NCI-H2196 treated with DMSO at 0.1 percent for 48 hours (cell line): Measurements from ENCODE around the gene PTBP3.
A peak's percentile ranks its signal among the peaks of the same experiment; 100 is the strongest.

Experiments used
- DNase-seq: peaks from one replicate; lab custom pipeline; 2025; ENCODE audit not compliant: unreplicated experiment; lab: John Stamatoyannopoulos, UW

PTBP3 gene

DNA sequence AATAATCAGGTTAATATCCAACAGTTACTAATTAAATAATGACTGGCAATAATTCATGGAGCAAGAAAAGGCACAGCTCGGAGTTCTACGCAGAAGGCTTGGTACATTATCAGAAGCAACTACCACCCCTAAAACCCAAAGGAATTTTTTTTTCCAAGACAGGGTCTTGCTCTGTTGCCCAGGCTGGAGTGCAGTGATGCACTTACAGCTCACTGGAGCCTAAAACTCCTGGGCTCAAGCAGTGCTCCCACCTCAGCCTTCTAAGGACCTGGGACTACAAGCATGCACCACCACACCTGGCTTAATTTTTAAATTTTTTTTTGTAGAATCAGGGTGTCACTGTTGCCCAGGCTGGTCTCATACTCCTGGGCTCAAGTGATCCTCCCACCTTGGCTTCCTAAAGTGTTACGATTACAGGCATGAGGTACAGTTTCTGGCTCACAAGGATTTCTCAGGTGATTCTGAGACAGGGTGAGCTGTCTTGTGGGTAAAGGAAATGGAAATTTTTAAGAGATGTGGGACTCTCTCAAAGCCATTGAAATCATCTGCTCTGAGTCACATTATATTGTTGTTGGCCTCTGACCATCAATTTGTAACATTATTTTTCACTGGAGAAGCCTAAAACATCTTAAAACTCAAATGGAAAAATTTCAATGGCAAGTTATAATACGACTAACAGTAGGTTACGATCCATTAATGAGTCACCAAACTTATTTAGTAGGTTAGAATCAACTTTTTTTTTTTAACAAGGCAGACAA lies 26.8 kb upstream of the PTBP3 start:
- no peak for DNase-seq

DNA sequence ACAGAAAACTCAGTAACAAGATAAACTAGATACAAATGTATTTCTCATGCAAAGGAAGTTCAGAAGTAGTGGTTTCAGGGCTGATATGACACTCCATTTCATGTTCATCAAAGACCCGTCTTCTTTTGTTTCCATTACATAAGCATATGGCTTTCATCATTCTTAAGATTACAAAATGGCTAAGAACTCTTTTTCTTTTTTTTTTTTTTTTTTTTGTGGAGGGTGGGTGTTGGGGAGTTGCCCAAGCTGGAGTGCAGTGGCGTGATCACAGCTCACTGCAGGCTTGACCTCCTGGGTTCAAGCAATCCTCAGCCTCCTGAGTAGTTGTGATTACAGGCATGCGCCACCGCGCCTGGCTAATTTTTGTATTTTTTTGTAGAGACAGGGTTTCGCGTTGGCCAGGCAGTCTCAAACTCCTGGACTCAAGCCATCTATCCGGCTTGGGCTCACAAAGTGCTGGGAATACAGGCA lies 22.0 kb upstream of the PTBP3 start:
- DNase-seq = no peak

DNA sequence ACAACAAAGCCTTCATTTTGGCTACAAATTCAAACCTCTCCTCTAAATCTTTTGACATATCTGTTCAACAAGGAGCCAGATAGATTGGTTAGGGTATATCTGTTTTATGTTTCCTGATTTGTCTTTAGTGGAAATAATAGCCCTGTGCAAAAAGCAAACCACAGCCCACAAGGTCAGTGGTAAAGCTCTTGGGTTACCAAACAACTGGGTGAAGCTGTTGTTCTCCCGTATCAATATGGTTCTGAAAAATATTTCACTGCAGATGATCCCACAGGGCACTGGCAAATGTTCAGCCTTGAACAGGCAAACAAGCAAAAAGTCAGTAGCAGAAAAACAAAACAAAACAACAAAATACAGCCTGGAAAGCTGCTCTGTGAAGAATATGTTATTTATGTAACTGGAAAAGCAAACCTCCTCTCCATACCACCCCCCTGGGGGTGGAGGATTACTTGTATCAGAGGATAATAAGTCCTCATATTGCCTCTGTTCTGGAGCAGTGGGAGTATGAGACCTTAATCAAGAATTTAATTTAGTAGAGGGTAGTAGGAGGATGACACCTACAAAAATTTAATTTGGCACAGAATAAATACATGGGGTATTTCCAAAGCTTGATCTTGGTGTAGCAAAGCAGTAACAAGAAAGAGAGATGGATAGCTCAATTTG lies 20.8 kb upstream of the PTBP3 start:
- no peak for DNase-seq

DNA sequence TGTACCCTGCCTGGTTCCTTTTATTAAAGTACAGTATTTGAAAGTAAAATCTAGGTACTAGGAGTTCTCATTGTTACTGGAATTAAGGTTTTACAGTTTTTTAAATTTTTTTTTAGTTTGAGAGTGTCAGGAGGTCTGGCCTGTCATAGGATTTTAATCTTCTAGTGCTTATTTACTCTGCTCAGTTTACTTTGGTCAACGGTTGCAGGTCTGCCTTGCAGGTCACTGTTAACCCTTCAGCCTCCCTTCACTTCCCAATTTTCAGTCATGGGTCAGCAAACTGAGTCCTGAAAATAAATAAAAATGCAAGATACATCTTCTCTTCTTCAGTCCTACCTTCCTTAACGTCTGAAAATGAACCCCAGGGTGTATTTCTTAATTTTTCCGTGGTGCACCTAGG lies 18.8 kb upstream of the PTBP3 start:
- DNase-seq = no peak

DNA sequence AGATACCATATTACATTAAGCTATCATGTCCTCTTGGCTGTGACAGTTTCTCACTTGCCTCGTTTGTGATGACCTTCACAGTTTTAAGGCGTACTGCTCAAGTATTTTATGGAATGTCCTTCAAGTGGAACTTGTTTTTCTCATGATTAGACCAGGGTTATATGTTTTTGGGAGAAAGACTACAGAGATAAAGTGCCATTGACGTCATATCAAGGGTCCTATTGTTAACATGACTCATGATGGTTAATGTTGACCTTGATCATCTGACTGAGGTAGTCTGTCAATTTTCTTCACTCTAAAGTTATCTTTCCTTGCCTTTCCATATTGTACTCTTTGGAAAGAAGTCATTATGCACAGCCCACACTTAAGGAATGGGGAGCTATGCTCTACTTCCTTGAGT lies 17.8 kb upstream of the PTBP3 start:
- DNase-seq = no peak

DNA sequence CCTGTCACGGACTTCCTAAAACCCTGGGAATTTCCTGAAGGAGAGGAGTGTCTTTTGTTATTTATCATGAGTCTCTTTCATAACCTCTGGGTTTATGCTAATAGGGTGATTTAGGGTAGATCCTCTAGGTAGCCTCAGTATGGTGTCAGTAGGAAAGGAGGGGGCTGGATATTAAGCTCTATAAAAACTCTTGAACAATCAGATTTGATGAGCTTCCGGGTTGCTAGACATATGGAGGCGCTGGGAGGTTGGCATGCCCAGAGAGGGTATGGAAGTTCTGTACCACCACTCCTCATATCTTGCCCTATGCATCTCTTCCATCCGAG lies 15.6 kb upstream of the PTBP3 start:
- DNase-seq = no peak

DNA sequence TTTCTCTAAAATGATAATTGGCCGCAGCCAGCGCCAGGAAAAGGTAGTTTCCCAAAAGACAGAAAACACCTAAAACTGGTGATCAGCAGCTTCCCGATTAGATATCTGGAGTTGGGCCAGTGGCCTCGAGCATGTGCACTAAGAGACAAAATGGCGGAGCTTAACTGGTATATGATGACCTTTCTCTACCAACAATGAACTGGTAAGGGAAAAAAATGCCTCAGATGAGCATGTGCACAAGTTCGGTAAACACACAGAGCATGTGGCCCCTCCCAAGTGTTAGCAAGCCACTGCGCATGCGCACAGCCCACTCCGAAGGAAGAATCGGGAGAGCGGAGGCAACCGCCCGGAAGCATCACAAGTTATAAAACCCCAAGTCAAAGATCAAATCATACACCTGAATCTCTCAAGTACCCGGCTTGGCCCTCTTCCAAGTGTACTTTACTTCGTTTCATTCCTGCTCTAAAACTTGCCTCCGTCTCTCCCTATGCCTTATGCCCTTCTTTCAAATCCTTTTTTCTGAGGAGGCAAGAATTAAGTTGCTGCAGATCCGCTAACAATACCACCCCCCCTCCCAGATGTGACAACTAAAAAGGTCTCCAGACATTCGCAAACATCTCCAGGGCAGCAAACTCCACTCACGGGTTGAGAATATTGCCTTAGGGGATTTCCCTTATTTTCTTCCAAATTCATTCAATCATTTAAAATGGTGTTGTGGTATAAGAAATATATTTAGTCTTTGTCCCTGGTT lies 15.0 kb upstream of the PTBP3 start:
- DNase-seq = no peak

DNA sequence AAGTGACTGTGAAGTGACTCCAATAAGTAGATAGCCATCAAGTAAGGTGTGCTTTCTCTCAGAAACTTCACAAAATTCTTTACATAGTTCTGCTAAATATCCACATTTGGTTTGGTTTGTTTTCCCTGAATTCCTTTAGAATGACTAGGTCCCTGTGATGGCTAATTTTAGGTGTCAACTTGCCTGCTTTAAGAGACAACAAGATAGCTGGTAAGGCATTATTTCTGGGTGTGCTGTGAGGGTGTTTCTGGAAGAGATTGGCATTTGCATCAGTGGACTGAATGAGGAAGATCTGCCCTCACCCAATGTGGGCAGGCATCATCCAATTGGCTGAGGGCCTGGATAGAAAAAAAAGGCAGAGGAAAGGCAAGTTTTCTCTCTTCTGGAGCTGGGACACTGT lies 8.3 kb upstream of the PTBP3 start:
- DNase-seq = no peak

DNA sequence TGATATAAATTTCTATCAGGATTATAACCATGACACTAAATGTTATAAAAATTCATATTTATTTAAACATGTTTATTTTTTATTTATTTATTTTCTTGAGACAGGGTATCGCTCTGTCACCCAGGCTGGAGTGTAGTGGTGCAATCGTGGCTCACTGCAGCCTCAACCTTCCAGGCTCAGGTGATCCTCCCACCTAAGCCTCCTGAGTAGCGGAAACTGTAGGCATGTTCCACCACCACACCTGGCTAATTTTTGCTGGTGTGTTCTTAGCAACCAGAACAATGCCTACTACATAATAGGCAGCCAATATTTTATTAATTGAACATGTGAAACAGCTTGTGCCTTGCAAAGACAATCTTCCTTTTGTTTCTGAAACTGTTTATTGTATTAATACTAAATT lies 6.5 kb upstream of the PTBP3 start:
- DNase-seq = no peak

DNA sequence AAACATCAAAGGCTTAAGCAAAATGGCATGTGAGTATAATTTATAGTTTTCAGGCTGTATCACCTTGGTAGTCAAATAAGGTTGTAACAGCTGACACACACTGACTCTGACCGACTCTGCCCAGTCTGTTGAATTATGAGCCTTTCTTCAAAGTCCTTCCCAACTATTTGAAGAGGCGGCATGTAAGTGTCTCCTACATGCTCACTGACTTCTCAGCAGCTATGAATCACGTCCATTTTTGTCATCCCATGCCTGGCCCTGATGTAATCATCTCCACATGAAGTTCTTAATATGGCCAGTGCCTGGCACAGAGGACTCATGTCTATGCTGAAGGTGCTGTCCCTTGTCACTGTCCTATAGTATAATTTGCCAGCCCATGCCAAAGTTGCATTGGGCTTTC lies 5.1 kb upstream of the PTBP3 start:
- no peak for DNase-seq

DNA sequence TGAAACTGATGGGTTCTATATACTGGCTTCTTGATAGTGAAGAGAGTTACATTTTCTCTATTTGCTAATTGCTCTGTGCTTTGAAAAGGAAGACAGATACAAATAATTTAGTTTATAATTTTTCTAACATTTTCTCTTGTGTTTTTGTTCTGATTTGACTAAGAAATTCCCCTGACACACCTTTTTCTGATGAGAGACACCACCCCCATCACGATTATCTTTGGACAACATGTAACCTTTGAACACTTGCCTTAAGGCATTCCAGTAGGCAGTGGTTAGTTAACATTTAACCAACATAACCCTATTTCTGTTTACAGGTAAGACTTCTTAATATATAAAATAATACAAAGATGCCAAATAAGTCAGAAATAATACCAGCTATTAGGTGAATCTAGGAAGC lies 4.1 kb upstream of the PTBP3 start:
- no peak for DNase-seq

DNA sequence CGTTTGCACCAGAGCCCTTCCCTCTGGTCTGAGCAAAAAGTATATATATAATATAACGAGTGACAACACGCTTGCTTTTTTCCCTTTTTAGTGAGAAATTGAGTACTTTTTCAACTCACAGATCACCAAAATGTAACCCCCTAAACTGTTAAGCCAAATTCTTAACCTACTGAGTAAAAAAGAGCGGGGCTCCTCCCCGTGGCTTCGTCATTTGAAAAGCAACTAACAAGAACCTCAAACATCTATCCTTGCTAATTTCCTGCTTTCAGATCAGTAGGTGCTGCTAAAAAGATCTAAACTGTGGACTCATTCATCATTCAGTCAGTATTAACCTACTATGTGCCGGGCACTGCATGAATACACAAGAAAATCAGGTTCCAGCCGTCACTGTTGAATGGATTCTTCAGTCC lies 1.0 kb upstream of the PTBP3 start:
- DNase-seq = no peak

DNA sequence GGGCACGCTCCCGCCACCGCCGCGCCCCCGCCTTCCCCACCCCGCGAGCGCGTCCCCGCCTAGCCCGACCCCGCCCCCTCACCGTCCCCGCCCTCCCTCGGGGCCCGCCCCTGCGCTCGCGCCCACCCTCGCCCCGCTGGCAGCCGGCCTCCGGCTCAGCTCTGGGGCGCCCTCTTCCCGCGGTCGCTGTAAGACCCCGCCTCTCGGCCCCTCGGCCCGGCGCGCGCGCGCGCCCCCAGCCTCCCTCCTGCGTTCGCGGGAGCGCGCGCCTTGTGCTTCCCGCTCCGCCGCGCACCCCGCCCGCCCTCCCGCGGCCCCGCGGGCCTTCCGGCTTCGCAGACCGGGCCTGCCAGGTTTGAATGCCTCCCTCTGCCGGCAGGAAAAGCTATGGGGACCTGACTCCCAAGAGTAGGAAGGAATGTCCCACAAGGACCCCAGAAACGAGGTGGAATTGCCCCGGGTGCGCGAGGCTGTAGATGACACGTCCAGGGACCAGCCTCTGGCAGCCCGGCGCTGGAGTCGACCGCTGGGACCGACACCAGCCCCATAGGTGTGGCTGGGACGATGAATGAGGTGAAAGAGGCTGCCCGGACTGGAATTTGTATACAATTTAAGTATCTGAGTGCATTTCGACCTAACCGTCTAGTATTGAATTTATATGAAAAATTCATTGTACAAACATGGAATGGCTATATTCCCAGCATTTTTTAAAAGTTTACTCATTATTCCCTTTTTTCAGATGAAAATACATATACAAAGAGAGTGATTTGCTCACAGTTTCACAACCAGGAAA lies 416 bp upstream of the PTBP3 start:
- peak; percentile 91 for DNase-seq

DNA sequence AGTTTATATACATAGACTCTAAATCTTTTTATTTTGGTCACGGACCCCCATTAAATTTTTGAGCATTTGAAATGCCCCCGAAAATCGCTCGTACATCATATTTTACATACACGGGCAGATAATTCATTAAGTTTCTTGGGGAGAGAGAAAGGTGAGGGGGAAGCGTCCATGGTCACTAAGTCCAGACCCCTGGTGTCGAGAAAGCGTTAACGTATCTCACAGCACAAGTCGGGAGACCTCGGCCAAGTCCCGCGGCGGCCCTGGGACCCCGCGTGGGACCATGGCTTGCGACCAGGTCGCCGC lies 794 bp downstream of the PTBP3 start:
- no peak for DNase-seq

DNA sequence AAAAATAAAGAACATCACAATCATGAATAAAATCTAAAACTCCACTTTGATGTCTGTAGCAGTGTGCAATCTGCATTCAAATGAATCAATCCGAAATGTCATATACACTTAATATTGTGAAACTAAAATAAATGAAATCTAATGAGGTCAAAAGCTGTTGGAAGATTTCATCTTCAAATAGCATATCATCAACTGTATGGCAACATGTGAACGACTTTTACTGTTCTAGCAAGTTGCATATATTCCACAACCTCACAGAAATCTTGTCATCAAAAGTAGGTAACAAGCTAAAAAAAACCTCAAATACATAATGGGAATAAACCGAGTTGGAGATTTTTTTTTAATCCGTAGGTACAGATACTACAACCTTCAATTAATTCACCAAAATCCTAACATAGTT lies 1.2 kb downstream of the PTBP3 start:
- DNase-seq = no peak

DNA sequence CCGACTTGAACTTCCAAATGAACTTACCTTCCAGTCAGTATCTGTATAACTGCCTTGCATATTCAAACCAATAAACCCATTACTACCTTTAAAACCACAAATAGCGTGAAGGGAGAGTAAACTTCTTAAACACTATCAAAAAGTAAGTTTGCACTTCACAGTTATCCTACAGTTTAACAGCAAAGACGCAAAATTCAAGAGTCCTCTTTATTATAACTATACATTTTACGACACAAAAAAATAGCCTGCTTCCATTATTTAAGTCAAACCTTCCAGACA lies 1.8 kb downstream of the PTBP3 start:
- no peak for DNase-seq

DNA sequence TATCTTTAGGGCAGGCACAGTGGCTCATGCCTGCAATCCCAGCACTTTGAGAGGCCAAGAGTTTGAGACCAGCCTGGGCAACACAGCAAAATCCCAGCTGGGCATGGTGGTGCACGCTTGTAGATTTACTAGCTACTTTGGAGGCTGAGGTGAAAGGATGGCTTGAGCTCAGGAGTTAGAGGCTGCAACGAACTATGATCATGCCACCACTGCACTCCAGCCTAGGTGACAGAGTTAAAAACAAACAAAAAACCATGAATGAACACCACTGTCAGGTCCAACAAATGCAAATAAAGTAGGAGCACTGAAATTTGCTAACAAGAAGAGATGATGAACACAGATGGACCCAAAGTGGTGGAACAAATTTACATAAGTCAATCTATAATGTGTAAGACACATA lies 4.9 kb downstream of the PTBP3 start:
- no peak for DNase-seq

DNA sequence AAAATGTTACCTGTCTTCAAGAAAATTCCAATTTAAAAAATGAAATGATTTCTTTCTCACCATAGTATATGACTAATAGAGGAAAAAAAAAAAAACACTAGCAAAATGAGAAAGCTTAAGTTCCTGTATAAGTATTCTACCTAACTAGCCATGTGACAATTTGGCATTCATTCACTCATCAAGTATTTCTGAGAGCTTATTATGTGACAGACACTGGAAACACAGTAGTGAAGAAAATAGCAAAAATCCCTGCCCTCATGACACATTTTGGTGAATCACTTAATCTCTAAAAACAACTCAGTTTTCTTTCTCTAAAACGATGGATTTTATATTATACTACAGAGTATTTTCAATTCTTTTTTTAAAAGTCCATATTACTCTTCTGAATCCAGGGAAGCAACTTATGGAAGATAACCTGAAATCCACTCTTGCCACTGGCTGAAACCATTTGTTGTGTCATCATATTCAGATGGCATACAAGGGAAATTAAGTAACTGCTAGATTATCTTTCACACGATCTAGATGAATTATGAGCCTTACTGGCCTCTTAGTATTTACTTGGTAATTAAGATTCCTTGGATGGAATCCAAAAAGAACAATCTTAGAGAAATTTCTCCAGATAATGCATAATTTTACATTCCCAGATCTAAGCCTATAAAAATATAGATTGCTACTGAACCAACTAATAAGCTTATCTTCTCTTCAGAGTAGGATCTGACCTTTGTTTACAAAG lies 5.5 kb downstream of the PTBP3 start:
- DNase-seq = no peak

DNA sequence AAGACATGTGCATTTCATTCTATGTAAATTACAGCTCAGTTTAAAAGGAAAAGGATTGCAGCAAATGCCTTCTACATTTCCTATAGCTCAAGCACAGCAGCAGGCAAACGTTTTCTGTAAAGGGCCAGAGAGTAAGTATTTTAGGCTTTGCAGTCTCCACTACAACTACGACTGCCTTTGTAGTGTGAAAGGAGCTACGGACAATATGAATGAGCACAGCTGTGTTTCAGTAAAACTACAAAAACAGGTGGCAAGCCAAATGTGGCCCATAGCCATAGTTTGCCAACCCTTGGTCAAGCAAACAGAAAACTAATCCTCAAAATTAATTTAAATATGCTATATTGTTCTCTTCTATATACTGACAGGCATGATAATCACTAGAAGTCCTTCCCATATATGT lies 7.2 kb downstream of the PTBP3 start:
- no peak for DNase-seq

DNA sequence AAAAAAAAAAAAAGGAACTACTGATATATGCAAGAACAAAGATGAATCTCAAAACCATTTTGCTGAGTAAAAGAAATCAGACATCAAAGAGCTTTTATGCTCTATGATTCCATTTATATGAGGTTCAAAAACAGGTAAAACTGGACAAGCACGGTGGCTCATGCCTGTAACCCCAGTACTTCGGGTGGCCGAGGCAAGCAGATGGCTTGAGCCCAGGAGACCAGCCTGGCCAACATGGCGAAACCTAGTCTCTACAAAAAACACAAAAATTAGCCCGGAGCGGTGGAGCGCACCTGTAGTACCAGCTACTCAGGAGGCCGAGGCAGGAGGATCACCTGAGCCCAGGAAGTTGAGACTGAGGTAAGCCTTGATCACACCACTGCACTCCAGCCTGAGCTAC lies 7.8 kb downstream of the PTBP3 start:
- DNase-seq = no peak

DNA sequence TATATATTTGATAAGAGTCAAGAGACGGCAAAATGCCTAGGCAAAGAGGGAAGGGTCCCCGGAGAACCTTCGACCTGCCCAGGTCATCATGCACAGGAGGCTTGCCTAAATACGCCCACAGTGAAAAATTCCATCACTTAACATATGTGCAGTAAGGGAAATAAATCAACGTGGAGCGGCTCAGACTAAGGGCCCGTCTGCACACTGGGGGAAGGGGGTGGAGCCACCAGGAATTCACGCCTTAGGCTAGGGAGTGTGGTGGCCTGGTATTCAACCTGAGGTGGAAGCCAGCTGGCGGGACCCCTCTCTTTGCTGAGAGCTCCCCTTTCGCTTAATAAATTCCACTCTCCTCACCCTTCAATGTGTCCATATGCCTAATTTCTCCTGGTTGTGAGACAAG lies 8.3 kb downstream of the PTBP3 start:
- DNase-seq = no peak
